ENCODE measurements around the gene KDM5D. TPM values are rescaled to one million over a fixed set of nuclear protein-coding genes. Genes with fewer than 3 reads are reported as not detected.

Gene KDM5D
- total and polyA plus RNA-seq, 4 donors: 0.31 to 19.7 TPM; not detected in 2

DNA sequence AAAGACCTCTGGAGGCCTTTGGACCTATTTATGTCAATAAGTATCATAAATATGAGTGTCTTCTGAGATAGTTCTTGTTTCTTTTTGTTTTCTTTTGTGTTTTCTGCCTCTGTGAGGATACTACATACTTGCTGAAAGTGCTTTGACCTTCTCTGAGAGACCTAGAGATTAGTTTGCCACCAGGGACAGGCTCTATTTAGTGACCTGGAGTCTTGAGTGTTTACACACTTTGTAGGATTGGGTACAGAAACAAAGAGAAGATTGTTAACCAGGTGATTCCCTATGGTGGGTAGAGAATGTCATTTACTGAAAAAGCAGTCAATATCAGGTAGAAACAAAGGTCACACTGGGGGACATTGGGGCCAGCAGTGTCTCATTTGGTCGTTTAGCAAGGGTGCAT, 63.7 kb downstream of the KDM5D start:
- Histone ChIP-seq H3K27me3 (ENCODE audit: control insufficient read depth in 3 of 3, insufficient read depth in 3 of 3, low read length in 2 of 3) (no peaks in the 10 kb centered on the region), H3K9me3 (ENCODE audit: control insufficient read depth in 4 of 4, insufficient read depth in 3 of 4, low read length in 3 of 4) (no peaks in the 10 kb centered on the region), H3K27ac (ENCODE audit: low read depth in 1 of 2, low read length in 1 of 2) (no peak overlapping the region), H3K36me3 (ENCODE audit: control insufficient read depth in 4 of 4, insufficient read depth in 4 of 4, low read length in 4 of 4) (no peaks in the 10 kb centered on the region), H3K4me1 (ENCODE audit: control insufficient read depth in 5 of 5, insufficient read depth in 5 of 5, low read length in 5 of 5) (no peaks in the 10 kb centered on the region), H3K4me3 (no peak overlapping the region), H3K9ac (ENCODE audit: insufficient read depth in 1 of 2, low read length in 2 of 2) (no peak overlapping the region)
- DNase-seq (no peak), ATAC-seq (ENCODE audit: insufficient read depth, low FRiP score) (no peak)
- TF ChIP-seq, protein P1, sequence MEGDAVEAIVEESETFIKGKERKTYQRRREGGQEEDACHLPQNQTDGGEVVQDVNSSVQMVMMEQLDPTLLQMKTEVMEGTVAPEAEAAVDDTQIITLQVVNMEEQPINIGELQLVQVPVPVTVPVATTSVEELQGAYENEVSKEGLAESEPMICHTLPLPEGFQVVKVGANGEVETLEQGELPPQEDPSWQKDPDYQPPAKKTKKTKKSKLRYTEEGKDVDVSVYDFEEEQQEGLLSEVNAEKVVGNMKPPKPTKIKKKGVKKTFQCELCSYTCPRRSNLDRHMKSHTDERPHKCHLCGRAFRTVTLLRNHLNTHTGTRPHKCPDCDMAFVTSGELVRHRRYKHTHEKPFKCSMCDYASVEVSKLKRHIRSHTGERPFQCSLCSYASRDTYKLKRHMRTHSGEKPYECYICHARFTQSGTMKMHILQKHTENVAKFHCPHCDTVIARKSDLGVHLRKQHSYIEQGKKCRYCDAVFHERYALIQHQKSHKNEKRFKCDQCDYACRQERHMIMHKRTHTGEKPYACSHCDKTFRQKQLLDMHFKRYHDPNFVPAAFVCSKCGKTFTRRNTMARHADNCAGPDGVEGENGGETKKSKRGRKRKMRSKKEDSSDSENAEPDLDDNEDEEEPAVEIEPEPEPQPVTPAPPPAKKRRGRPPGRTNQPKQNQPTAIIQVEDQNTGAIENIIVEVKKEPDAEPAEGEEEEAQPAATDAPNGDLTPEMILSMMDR (IDR thresholded peaks at IDR 0.05; ENCODE audit: control extremely low read depth, extremely low read depth): no peak
- 0% methylated on average over 1 of the region's 1 CpG; no CpG with 5 or more reads in 1 of the 2 donors for WGBS, 2 donors

All from lung (tissue), 12 donors.